Body of pancreas (tissue), 4 donors: ENCODE data around the gene CCIN. TPM values are rescaled to one million over a fixed set of nuclear protein-coding genes. Genes with fewer than 3 reads are reported as not detected.
A peak's percentile ranks its signal among the peaks of the same experiment; 100 is the strongest.
"Not testable (repeated sequence)": the region's sequence is repeated elsewhere in the genome, so short reads cannot be mapped to it uniquely, and the experiment has no call there.

ENCODE experiments used
- ATAC-seq: fragments of 150-250 bp; one replicate; pipeline ENCODE4 v1.9.1; 2016
- DNase-seq, 4 donors: peaks; one replicate each; pipeline ENCODE4 v3.0.0-alpha.2; 2019
- H3K27ac ChIP-seq, 4 donors: fragments of 200-600 bp; sonication (generic); 1 replicate in 3 of 4; 2 replicates in 1 of 4; pipeline versions ENCODE4 v1.5.1 to v1.6.1; 2016 to 2019; ENCODE audit warnings: mild to moderate bottlenecking in 1 of 4, mixed read lengths in 1 of 4, moderate library complexity in 1 of 4
- H3K27me3 ChIP-seq, 2 donors: fragments of 200-600 bp; sonication (generic); one replicate each; pipeline ENCODE4 v1.6.0; 2016; ENCODE audit warnings: mild to moderate bottlenecking in 1 of 2
- H3K36me3 ChIP-seq, 2 donors: fragments of 200-600 bp; sonication (generic); replicated peaks in 1 of 2; 2 replicates each; pipeline ENCODE4 v1.5.1; 2016; ENCODE audit warnings: low read depth in 2 of 2; ENCODE audit not compliant: insufficient read depth in 1 of 2
- H3K4me1 ChIP-seq: fragments of 200-600 bp; sonication (generic); one replicate; pipeline ENCODE4 v1.6.0; 2016
- H3K4me3 ChIP-seq, 2 donors: fragments of 200-600 bp; sonication (generic); 1 replicate in 1 of 2; 2 replicates in 1 of 2; pipeline ENCODE4 v1.5.1; 2016 to 2019
- H3K9me3 ChIP-seq, 3 donors: fragments of 200-600 bp; sonication (generic); 1 replicate in 2 of 3; 2 replicates in 1 of 3; pipeline ENCODE4 v1.5.1; 2016
- POLR2A ChIP-seq, 3 donors: fragments of 450-650 bp; IDR thresholded peaks; one replicate each; pipeline ENCODE4 v1.6.1; 2016; ENCODE audit warnings: antibody characterized with exemption in 3 of 3, mild to moderate bottlenecking in 2 of 3
- WGBS, 2 donors: methylation state at CpG; one replicate each; pipeline ENCODE4 v1.1.5; 2017; 5-methylcytosine and 5-hydroxymethylcytosine counted together
- intact Hi-C: fragments of 100-400 bp; cut with DNase I; formaldehyde crosslinking; loops from one replicate; pipeline ENCODE4 v1.15.1; 2023
- total RNA-seq, 2 donors: library from RNA; depleted of rRNA; stranded (reverse); fragments of >200 nt; gene quantifications; one replicate each; pipeline ENCODE4 v1.1.0, GENCODE V29; 2016
- TF ChIP-seq, protein P1 (sequence below), 7 experiments: fragments of 450-650 bp in 4 of 7; fragments of 200-600 bp in 3 of 7; sonication (generic) in 3 of 7; IDR thresholded peaks; one replicate each; pipeline ENCODE4 v1.5.1; 2016 to 2019; ENCODE audit warnings: antibody characterized with exemption in 7 of 7

Gene CCIN
- total RNA-seq, 2 donors from 2014 or later, result not detected

DNA sequence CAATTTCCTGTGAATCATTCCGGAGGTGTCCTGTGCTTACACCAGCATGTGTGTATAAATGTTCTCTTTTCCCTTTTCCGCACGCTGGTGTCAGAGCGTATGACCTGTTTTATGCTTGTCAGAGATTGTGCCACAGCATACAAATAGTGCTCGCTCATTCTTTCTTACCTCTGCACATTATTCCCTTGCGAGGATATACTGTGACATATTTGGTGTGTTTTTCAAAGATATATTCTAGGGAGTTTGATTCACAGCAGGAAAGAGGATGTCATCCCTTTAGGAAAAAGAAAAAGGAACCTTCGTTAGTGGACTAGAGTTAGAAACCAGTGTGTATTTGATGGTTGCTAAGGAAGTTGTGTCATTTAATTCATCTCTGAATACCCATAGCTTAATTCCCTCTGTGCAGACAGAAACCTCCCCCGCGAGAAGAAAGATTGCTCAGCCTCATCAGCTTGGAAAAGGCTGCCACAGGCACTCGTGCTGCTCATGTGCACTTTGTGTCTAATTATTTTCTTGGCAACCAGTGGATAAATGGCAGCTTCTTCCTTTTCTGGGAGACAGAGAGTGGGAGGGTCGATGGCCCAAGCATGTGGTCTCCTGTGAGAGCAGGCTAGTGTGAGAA, 14.7 kb upstream of the CCIN start:
- no peak for TF ChIP-seq POLR2A (IDR thresholded peaks at IDR 0.05)
- TF ChIP-seq, protein P1, sequence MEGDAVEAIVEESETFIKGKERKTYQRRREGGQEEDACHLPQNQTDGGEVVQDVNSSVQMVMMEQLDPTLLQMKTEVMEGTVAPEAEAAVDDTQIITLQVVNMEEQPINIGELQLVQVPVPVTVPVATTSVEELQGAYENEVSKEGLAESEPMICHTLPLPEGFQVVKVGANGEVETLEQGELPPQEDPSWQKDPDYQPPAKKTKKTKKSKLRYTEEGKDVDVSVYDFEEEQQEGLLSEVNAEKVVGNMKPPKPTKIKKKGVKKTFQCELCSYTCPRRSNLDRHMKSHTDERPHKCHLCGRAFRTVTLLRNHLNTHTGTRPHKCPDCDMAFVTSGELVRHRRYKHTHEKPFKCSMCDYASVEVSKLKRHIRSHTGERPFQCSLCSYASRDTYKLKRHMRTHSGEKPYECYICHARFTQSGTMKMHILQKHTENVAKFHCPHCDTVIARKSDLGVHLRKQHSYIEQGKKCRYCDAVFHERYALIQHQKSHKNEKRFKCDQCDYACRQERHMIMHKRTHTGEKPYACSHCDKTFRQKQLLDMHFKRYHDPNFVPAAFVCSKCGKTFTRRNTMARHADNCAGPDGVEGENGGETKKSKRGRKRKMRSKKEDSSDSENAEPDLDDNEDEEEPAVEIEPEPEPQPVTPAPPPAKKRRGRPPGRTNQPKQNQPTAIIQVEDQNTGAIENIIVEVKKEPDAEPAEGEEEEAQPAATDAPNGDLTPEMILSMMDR (IDR thresholded peaks at IDR 0.05), result no peak
- Histone ChIP-seq H3K4me1 (no peaks in the 10 kb centered on the region), H3K9me3 (no peaks in the 10 kb centered on the region), H3K36me3 (no peaks in the 10 kb centered on the region), H3K4me3 (no peak overlapping the region), H3K27me3 (no peaks in the 10 kb centered on the region), H3K27ac (peak overlapping the region in 2 of 4 donors; percentile 15 to 44)
- DNase-seq, result peak in 2 of 4 donors; percentile 23 to 45
- intact Hi-C loops, result no loop called here
- ATAC-seq, result no peak
- 51 to 52% methylated on average over 11 of the region's 11 CpGs for WGBS, 2 donors

DNA sequence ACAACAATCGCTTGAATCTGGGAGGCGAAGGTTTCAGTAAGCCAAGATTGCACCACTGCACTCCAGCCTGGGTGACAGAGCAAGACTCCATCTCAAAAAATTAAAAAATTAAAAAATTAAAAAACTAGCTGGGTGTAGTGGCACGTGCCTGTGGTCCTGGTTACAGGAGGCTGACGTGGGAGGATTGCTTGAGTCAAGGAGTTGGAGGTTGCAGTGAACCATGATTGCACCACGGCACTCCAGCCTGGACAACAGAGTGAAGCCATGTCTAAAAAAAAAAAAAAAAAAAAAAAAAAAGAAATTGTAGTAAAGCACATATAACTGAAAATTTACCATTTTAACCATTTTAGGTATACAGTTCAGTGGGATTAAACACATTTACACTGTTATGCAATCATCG, 13.1 kb upstream of the CCIN start:
- no peak for TF ChIP-seq POLR2A (IDR thresholded peaks at IDR 0.05)
- TF ChIP-seq, protein P1 (IDR thresholded peaks at IDR 0.05), result no peak
- 93 to 94% methylated on average over 6 of the region's 6 CpGs for WGBS, 2 donors
- H3K4me1 ChIP-seq, result no peaks in the 10 kb centered on the region
- no peak for DNase-seq
- H3K4me3 ChIP-seq, result no peak overlapping the region
- intact Hi-C loops, result no loop called here
- H3K9me3 ChIP-seq, result no peaks in the 10 kb centered on the region
- no peak overlapping the region for H3K27ac ChIP-seq
- ATAC-seq, result no peak
- no peaks in the 10 kb centered on the region for H3K27me3 ChIP-seq
- no peaks in the 10 kb centered on the region for H3K36me3 ChIP-seq

DNA sequence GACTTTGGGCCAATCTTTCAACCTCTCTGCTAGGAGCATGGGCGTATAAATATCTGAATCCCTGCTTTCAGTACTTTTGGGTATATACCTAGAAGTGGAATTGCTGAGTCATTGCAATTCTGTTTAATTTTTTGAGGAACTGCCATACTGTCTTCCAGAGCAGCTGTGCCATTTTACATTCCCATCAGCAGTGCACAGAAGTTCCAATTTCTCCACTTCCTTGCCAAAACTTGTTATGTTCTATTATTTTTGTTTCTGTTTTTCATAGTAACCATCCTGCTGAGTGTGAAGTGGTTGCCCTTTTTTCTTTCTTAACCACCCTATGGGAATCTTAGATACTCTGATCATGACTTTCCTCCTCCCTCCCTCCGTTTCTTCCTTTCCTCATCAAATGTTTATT, 11.1 kb upstream of the CCIN start:
- no peaks in the 10 kb centered on the region for H3K36me3 ChIP-seq
- DNase-seq, result no peak
- no peak overlapping the region for H3K27ac ChIP-seq
- ATAC-seq, result peak; percentile 39
- WGBS, 2 donors, result 80 to 86% methylated on average over 2 of the region's 2 CpGs
- H3K27me3 ChIP-seq, result no peaks in the 10 kb centered on the region
- intact Hi-C loops, result no loop called here
- peaks cover 1% of the 10 kb centered on the region for H3K4me1 ChIP-seq
- no peak overlapping the region for H3K4me3 ChIP-seq
- no peak for TF ChIP-seq POLR2A (IDR thresholded peaks at IDR 0.05)
- TF ChIP-seq, protein P1 (IDR thresholded peaks at IDR 0.05), result no peak
- H3K9me3 ChIP-seq, result no peaks in the 10 kb centered on the region

DNA sequence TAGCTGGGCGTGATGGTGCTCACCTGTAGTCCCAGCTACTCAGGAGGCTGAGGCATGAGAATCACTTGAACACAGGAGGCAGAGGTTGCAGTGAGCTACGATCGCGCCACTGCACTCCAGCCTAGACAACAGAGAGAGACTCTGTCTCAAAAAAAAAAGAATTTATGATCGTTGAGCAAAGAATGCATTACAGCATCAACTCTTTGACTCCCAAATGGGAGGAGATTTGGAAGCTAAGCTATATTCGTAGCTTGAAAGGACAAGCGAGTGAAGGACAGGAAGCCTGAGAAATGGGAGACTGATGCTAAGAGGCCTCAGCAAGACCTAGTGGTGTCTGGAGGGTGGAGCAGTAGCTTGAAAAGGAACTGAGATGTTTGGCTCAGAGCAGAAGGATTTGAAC, 10.3 kb upstream of the CCIN start:
- ATAC-seq, result no peak

DNA sequence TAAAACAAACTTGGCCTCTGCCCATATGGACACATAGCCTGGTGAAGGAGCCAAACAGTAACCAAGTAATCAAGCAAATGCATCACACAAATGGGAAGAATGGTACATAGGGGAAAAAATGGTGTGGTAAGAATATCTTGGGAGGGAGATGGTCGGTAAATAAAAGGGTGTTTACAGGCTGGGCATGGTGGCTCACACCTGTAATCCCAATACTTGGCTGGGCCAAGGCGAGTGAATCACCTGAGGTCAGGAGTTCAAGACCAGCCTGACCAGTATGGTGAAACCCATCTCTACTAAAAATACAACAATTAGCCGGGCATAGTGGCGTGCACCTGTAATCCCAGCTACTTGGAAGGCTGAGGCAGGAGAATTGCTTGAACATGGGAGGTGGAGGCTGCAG, 9.7 kb upstream of the CCIN start:
- H3K27me3 ChIP-seq, H3K27ac ChIP-seq, intact Hi-C loops, H3K9me3 ChIP-seq, H3K4me3 ChIP-seq, H3K4me1 ChIP-seq, ATAC-seq, H3K36me3 ChIP-seq, DNase-seq: not testable (repeated sequence)
- 61 to 79% methylated on average over 4 of the region's 4 CpGs for WGBS, 2 donors

More for the DNA sequence above, 10.3 kb upstream of the CCIN start:
- no peak for DNase-seq
- intact Hi-C loops, result no loop called here
- H3K4me3 ChIP-seq, result no peak overlapping the region
- H3K27me3 ChIP-seq, result no peaks in the 10 kb centered on the region
- TF ChIP-seq, protein P1 (IDR thresholded peaks at IDR 0.05), result no peak
- TF ChIP-seq POLR2A (IDR thresholded peaks at IDR 0.05), result no peak
- H3K9me3 ChIP-seq, result no peaks in the 10 kb centered on the region
- H3K4me1 ChIP-seq, result peaks cover 5% of the 10 kb centered on the region
- no peak overlapping the region for H3K27ac ChIP-seq
- WGBS, 2 donors, result 85 to 87% methylated on average over 7 of the region's 7 CpGs
- no peaks in the 10 kb centered on the region for H3K36me3 ChIP-seq

DNA sequence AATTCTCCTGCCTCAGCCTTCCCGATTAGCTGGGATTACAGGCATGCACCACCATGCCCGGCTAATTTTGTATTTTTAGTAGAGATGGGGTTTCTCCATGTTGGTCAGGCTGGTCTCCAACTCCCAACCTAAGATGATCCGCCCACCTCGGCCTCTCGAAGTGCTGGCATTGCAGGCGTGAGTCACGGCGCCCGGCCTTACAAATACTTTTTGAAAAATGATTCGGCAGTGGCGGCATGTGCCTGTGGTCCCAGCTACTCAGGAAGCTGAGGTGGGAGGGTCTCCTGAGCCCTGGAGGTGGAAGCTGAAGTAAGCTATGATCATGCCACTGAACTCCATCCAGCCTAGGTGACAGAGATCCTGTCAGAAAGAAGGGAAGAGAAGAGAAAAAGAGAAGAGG, 9.1 kb upstream of the CCIN start:
- intact Hi-C loops, H3K27me3 ChIP-seq, H3K9me3 ChIP-seq, H3K36me3 ChIP-seq, ATAC-seq, H3K4me3 ChIP-seq, H3K4me1 ChIP-seq, DNase-seq, H3K27ac ChIP-seq: not testable (repeated sequence)
- WGBS, 2 donors, result 68 to 82% methylated on average over 10 to 11 of the region's 11 CpGs
